HG03108 (cell line): ENCODE results near the gene MACROD2.
A peak's percentile ranks its signal among the peaks of the same experiment; 100 is the strongest.

Source experiments
- ATAC-seq: cut with Tn5 transposase; IDR thresholded peaks from one replicate; pipeline ENCODE4 v1.9.1; 2021; ENCODE audit warnings: moderate library complexity; ENCODE audit not compliant: unreplicated experiment

The MACROD2 gene

GRCh38 chr20:15222502-15223330 is 1227.4 kb downstream of the MACROD2 start:
- no peak for ATAC-seq

- no peak for ATAC-seq
Observed at GRCh38 chr20:15224199-15224598, 1228.9 kb downstream of the MACROD2 start.

GRCh38 chr20:15227102-15227501 is 1231.8 kb downstream of the MACROD2 start:
- no peak for ATAC-seq

- ATAC-seq: no peak
Observed at GRCh38 chr20:15232243-15232642, 1236.9 kb downstream of the MACROD2 start.

GRCh38 chr20:15235471-15236198 is 1240.3 kb downstream of the MACROD2 start:
- ATAC-seq: no peak

- peak; percentile 66 for ATAC-seq
Observed at GRCh38 chr20:15236812-15237211, 1241.5 kb downstream of the MACROD2 start.

GRCh38 chr20:15239542-15240206 is 1244.4 kb downstream of the MACROD2 start:
- no peak for ATAC-seq

- no peak for ATAC-seq
Observed at GRCh38 chr20:15240801-15241200, 1245.5 kb downstream of the MACROD2 start.

GRCh38 chr20:15241681-15242080 is 1246.4 kb downstream of the MACROD2 start:
- ATAC-seq: no peak

GRCh38 chr20:15242773-15243172 is 1247.5 kb downstream of the MACROD2 start:
- no peak for ATAC-seq

GRCh38 chr20:15245896-15246295 is 1250.6 kb downstream of the MACROD2 start:
- no peak for ATAC-seq

GRCh38 chr20:15248618-15249395 is 1253.5 kb downstream of the MACROD2 start:
- ATAC-seq: no peak

GRCh38 chr20:15251171-15251570 is 1255.9 kb downstream of the MACROD2 start:
- ATAC-seq: no peak

- ATAC-seq: no peak
Observed at GRCh38 chr20:15252304-15252703, 1257.0 kb downstream of the MACROD2 start.

- no peak for ATAC-seq
Observed at GRCh38 chr20:15253431-15253830, 1258.1 kb downstream of the MACROD2 start.

GRCh38 chr20:15256676-15257568 is 1261.6 kb downstream of the MACROD2 start:
- no peak for ATAC-seq

- ATAC-seq: no peak
Observed at GRCh38 chr20:15257569-15257870, 1262.2 kb downstream of the MACROD2 start.

- ATAC-seq: no peak
Observed at GRCh38 chr20:15265581-15266309, 1270.4 kb downstream of the MACROD2 start.

- ATAC-seq: no peak
Observed at GRCh38 chr20:15267935-15268334, 1272.6 kb downstream of the MACROD2 start.
